WTC11 (cell line): Measurements from ENCODE around the gene TADA2A. TPM values are rescaled to one million over a fixed set of nuclear protein-coding genes. Genes with fewer than 3 reads are reported as not detected.

Experiments used
- ATAC-seq: fragments of 200-7000 bp; cut with Tn5 transposase; 2 replicates; pipeline ENCODE4 v1.10.0; 2021; ENCODE audit warnings: mild to moderate bottlenecking, moderate library complexity
- CTCF ChIA-PET: fragments of 300-600 bp; sonication (Branson Sonifier 250); formaldehyde crosslinking; loops from one replicate; lab custom pipeline; 2021; ENCODE audit warnings: antibody characterized with exemption; lab: Charles Lee
- POLR2A ChIA-PET: fragments of 350-600 bp; sonication (Branson Sonifier 250); formaldehyde crosslinking; loops from one replicate; lab custom pipeline; 2021; ENCODE audit warnings: antibody characterized with exemption; lab: Charles Lee
- DNase-seq: peaks from one replicate; pipeline ENCODE4 v3.0.0; 2021; ENCODE audit warnings: low spot score
- H3K27ac Mint-ChIP-seq: 2 replicates; pipeline ENCODE4 v1.8.0; 2021; ENCODE audit warnings: mixed read lengths
- H3K27me3 Mint-ChIP-seq: 2 replicates; pipeline ENCODE4 v1.8.0; 2021; ENCODE audit warnings: low read depth, mild to moderate bottlenecking, moderate library complexity, mixed read lengths
- H3K36me3 Mint-ChIP-seq: 2 replicates; pipeline ENCODE4 v1.8.0; 2021; ENCODE audit warnings: mixed read lengths
- H3K4me1 Mint-ChIP-seq: 2 replicates; pipeline ENCODE4 v1.8.0; 2022; ENCODE audit warnings: mixed read lengths
- H3K4me3 Mint-ChIP-seq: 2 replicates; pipeline ENCODE4 v1.8.0; 2021; ENCODE audit warnings: mild to moderate bottlenecking, moderate library complexity, mixed read lengths
- H3K9me3 Mint-ChIP-seq: 2 replicates; pipeline ENCODE4 v1.8.0; 2021; ENCODE audit warnings: mixed read lengths
- ATF1 ChIP-seq: sonication (generic); formaldehyde crosslinking; IDR thresholded peaks from 2 replicates; pipeline ENCODE4 v1.8.1; 2023; ENCODE audit warnings: mild to moderate bottlenecking, moderate library complexity, missing genetic modification reagents
- CBFB ChIP-seq: sonication (generic); formaldehyde crosslinking; IDR thresholded peaks from 2 replicates; pipeline ENCODE4 v1.8.1; 2022; ENCODE audit warnings: mild to moderate bottlenecking, low read depth, missing genetic modification reagents
- CREB1 ChIP-seq: sonication (generic); formaldehyde crosslinking; IDR thresholded peaks from 2 replicates; pipeline ENCODE4 v1.8.0; 2023; ENCODE audit warnings: mild to moderate bottlenecking, missing genetic modification reagents
- ELF4 ChIP-seq: sonication (generic); formaldehyde crosslinking; IDR thresholded peaks from 2 replicates; pipeline ENCODE4 v1.8.1; 2022; ENCODE audit warnings: low read depth, mild to moderate bottlenecking, moderate library complexity, missing genetic modification reagents
- ETV6 ChIP-seq: sonication (generic); formaldehyde crosslinking; IDR thresholded peaks from 2 replicates; pipeline ENCODE4 v1.8.1; 2022; ENCODE audit warnings: mild to moderate bottlenecking, missing genetic modification reagents
- FOXP1 ChIP-seq: sonication (generic); formaldehyde crosslinking; IDR thresholded peaks from 2 replicates; pipeline ENCODE4 v1.8.0; 2022; ENCODE audit warnings: missing genetic modification reagents, mild to moderate bottlenecking, moderate library complexity, borderline replicate concordance
- GRHL2 ChIP-seq: fragments of 250-450 bp; sonication (Bioruptor Pico); IDR thresholded peaks from 2 replicates; pipeline ENCODE4 v1.8.0; 2022; ENCODE audit warnings: mild to moderate bottlenecking, moderate library complexity; ENCODE audit not compliant: insufficient replicate concordance, severe bottlenecking
- HMGXB4 ChIP-seq: sonication (generic); formaldehyde crosslinking; IDR thresholded peaks from 2 replicates; pipeline ENCODE4 v1.8.1; 2023; ENCODE audit warnings: mild to moderate bottlenecking, moderate library complexity, missing genetic modification reagents
- MXD4 ChIP-seq: fragments of 250-450 bp; sonication (Bioruptor Pico); IDR thresholded peaks from 2 replicates; pipeline ENCODE4 v1.8.0; 2021; ENCODE audit warnings: mild to moderate bottlenecking, moderate library complexity, borderline replicate concordance
- NFATC4 ChIP-seq: fragments of 250-450 bp; sonication (Bioruptor Pico); IDR thresholded peaks from 2 replicates; pipeline ENCODE4 v1.9.0; 2021; ENCODE audit warnings: mild to moderate bottlenecking
- NFE2L1 ChIP-seq: sonication (generic); formaldehyde crosslinking; IDR thresholded peaks from 2 replicates; pipeline ENCODE4 v1.8.1; 2023; ENCODE audit warnings: missing genetic modification reagents
- NR1H2 ChIP-seq: sonication (generic); formaldehyde crosslinking; IDR thresholded peaks from 2 replicates; pipeline ENCODE4 v1.9.0; 2021; ENCODE audit warnings: mild to moderate bottlenecking, moderate library complexity, missing genetic modification reagents
- NR2C2 ChIP-seq: sonication (generic); formaldehyde crosslinking; IDR thresholded peaks from 2 replicates; pipeline ENCODE4 v1.8.0; 2022; ENCODE audit warnings: mild to moderate bottlenecking, missing genetic modification reagents
- STAT6 ChIP-seq: sonication (generic); formaldehyde crosslinking; conservative IDR thresholded peaks from 2 replicates; pipeline ENCODE4 v1.8.1; 2023; ENCODE audit warnings: mild to moderate bottlenecking, low read depth, missing genetic modification reagents, moderate library complexity
- TEAD4 ChIP-seq: sonication (generic); formaldehyde crosslinking; IDR thresholded peaks from 2 replicates; pipeline ENCODE4 v1.8.0; 2022; ENCODE audit warnings: mild to moderate bottlenecking, missing genetic modification reagents
- TP53 ChIP-seq: sonication (generic); formaldehyde crosslinking; IDR thresholded peaks from 2 replicates; pipeline ENCODE4 v1.8.1; 2023; ENCODE audit warnings: mild to moderate bottlenecking, missing genetic modification reagents
- total RNA-seq: library from RNA; stranded (reverse); gene quantifications from 3 replicates; pipeline ENCODE4 v1.2.3, GENCODE V29; 2021
- TF ChIP-seq, protein P1 (sequence below): sonication (generic); formaldehyde crosslinking; IDR thresholded peaks from 2 replicates; pipeline ENCODE4 v1.8.0; 2023; ENCODE audit warnings: missing genetic modification reagents, mild to moderate bottlenecking, borderline replicate concordance
- TF ChIP-seq, protein P2 (sequence below): fragments of 250-450 bp; sonication (Bioruptor Pico); IDR thresholded peaks from 2 replicates; pipeline ENCODE4 v1.9.0; 2021; ENCODE audit warnings: mild to moderate bottlenecking
- TF ChIP-seq, protein P3 (sequence below): sonication (generic); formaldehyde crosslinking; IDR thresholded peaks from 2 replicates; pipeline ENCODE4 v1.8.0; 2022; ENCODE audit warnings: mild to moderate bottlenecking, missing genetic modification reagents
- TF ChIP-seq, protein P4 (sequence below): fragments of 250-450 bp; sonication (Bioruptor Pico); IDR thresholded peaks from 2 replicates; pipeline ENCODE4 v2.1.2; 2022; ENCODE audit warnings: mild to moderate bottlenecking, moderate library complexity

Gene TADA2A
- total RNA-seq, 1 experiment from 2014 or later: 16.5 TPM

- TF ChIP-seq ATF1 (CRISPR knock-in tag): no peak
- no peak for TF ChIP-seq NR1H2 (CRISPR knock-in tag)
- TF ChIP-seq GRHL2: no peak
Measured at GRCh38 chr17:37429039-37429438, 22.4 kb downstream of the TADA2A start (continued).

GRCh38 chr17:37429453-37429852, 22.8 kb downstream of the TADA2A start:
- H3K27me3 Mint-ChIP-seq: no peaks in the 10 kb centered on the region
- H3K9me3 Mint-ChIP-seq: no peaks in the 10 kb centered on the region
- ChIA-PET CTCF (interaction anchor here (1.0 kb wide), 1 partner anchor 8 kb away, joined by 3 read pairs; no protein-coding TSS in a partner anchor), POLR2A (no interaction called here)
- no peak for TF ChIP-seq ETV6 (CRISPR knock-in tag)
- no peak for TF ChIP-seq TEAD4
- TF ChIP-seq, protein P1, sequence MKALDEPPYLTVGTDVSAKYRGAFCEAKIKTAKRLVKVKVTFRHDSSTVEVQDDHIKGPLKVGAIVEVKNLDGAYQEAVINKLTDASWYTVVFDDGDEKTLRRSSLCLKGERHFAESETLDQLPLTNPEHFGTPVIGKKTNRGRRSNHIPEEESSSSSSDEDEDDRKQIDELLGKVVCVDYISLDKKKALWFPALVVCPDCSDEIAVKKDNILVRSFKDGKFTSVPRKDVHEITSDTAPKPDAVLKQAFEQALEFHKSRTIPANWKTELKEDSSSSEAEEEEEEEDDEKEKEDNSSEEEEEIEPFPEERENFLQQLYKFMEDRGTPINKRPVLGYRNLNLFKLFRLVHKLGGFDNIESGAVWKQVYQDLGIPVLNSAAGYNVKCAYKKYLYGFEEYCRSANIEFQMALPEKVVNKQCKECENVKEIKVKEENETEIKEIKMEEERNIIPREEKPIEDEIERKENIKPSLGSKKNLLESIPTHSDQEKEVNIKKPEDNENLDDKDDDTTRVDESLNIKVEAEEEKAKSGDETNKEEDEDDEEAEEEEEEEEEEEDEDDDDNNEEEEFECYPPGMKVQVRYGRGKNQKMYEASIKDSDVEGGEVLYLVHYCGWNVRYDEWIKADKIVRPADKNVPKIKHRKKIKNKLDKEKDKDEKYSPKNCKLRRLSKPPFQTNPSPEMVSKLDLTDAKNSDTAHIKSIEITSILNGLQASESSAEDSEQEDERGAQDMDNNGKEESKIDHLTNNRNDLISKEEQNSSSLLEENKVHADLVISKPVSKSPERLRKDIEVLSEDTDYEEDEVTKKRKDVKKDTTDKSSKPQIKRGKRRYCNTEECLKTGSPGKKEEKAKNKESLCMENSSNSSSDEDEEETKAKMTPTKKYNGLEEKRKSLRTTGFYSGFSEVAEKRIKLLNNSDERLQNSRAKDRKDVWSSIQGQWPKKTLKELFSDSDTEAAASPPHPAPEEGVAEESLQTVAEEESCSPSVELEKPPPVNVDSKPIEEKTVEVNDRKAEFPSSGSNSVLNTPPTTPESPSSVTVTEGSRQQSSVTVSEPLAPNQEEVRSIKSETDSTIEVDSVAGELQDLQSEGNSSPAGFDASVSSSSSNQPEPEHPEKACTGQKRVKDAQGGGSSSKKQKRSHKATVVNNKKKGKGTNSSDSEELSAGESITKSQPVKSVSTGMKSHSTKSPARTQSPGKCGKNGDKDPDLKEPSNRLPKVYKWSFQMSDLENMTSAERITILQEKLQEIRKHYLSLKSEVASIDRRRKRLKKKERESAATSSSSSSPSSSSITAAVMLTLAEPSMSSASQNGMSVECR (CRISPR knock-in tag): no peak
- TF ChIP-seq, protein P2, sequence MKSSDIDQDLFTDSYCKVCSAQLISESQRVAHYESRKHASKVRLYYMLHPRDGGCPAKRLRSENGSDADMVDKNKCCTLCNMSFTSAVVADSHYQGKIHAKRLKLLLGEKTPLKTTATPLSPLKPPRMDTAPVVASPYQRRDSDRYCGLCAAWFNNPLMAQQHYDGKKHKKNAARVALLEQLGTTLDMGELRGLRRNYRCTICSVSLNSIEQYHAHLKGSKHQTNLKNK (CRISPR knock-in tag): no peak
- TF ChIP-seq, protein P3, sequence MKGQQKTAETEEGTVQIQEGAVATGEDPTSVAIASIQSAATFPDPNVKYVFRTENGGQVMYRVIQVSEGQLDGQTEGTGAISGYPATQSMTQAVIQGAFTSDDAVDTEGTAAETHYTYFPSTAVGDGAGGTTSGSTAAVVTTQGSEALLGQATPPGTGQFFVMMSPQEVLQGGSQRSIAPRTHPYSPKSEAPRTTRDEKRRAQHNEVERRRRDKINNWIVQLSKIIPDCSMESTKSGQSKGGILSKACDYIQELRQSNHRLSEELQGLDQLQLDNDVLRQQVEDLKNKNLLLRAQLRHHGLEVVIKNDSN (CRISPR knock-in tag): no peak
- TF ChIP-seq, protein P4, sequence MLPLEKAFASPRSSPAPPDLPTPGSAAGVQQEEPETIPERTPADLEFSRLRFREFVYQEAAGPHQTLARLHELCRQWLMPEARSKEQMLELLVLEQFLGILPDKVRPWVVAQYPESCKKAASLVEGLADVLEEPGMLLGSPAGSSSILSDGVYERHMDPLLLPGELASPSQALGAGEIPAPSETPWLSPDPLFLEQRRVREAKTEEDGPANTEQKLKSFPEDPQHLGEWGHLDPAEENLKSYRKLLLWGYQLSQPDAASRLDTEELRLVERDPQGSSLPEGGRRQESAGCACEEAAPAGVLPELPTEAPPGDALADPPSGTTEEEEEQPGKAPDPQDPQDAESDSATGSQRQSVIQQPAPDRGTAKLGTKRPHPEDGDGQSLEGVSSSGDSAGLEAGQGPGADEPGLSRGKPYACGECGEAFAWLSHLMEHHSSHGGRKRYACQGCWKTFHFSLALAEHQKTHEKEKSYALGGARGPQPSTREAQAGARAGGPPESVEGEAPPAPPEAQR (CRISPR knock-in tag): no peak
- TF ChIP-seq FOXP1 (CRISPR knock-in tag): no peak
- no peak for TF ChIP-seq ELF4 (CRISPR knock-in tag)
- no peak for TF ChIP-seq CBFB (CRISPR knock-in tag)
- ATAC-seq (no peak), DNase-seq (no peak)
- H3K36me3 Mint-ChIP-seq: peaks cover 34% of the 10 kb centered on the region
- H3K4me3 Mint-ChIP-seq: no peak overlapping the region
- H3K4me1 Mint-ChIP-seq: no peaks in the 10 kb centered on the region
- H3K27ac Mint-ChIP-seq: peak overlapping the region; percentile 10

GRCh38 chr17:37430051-37430627, 23.5 kb downstream of the TADA2A start:
- no peak for DNase-seq
- ATAC-seq: no peak
- CTCF ChIA-PET: interaction anchor here (0.9 to 1.0 kb wide), 2 partner anchors 8 to 140 kb away, joined by 3 read pairs; no protein-coding TSS in a partner anchor
- peaks cover 29% of the 10 kb centered on the region for H3K36me3 Mint-ChIP-seq
- H3K27ac Mint-ChIP-seq: peak overlapping the region; percentile 10
- no peak overlapping the region for H3K4me3 Mint-ChIP-seq
- POLR2A ChIA-PET: no interaction called here
- no peaks in the 10 kb centered on the region for H3K27me3 Mint-ChIP-seq
- no peaks in the 10 kb centered on the region for H3K9me3 Mint-ChIP-seq
- H3K4me1 Mint-ChIP-seq: no peaks in the 10 kb centered on the region
- TF ChIP-seq STAT6 (CRISPR knock-in tag) (no peak), NFE2L1 (CRISPR knock-in tag) (no peak), MXD4 (CRISPR knock-in tag) (no peak), NR1H2 (CRISPR knock-in tag) (no peak), CREB1 (CRISPR knock-in tag) (no peak), NFATC4 (CRISPR knock-in tag) (no peak), HMGXB4 (no peak), NR2C2 (no peak), TP53 (no peak)
- TF ChIP-seq, protein P4 (CRISPR knock-in tag): no peak
